ENCODE results near the gene NR2E1. TPM values are rescaled to one million over a fixed set of nuclear protein-coding genes. Genes with fewer than 3 reads are reported as not detected.

The NR2E1 gene
- not detected in 2 replicates for total RNA-seq (2012; rRNA removed)
- not detected in 2 replicates for polyA plus RNA-seq (2012; rRNA removed)
- polyA plus RNA-seq (2012; cell fraction: cytosol; rRNA removed): not detected in 2 replicates
- polyA plus RNA-seq (2012; cell fraction: nucleus; rRNA removed; ENCODE audit: low replicate concordance): not detected in 2 replicates
- not detected for Bru-seq, nascent RNA
- not detected for BruChase-seq, experiment 1, labeled RNA remaining after a 6-hour chase
- not detected for BruChase-seq, experiment 2, labeled RNA remaining after a 2-hour chase
- long read RNA-seq: 0 reads

- no TSS peak for BruUV-seq (replicated peaks)
- Histone ChIP-seq H4K91ac (ENCODE audit: insufficient read depth, low read depth, low read length) (no peak within 1 kb of the TSS), H3K4ac (ENCODE audit: low read depth, low read length) (no peak within 1 kb of the TSS), H3K14ac (replicated peaks; ENCODE audit: low read depth, low read length) (no peak within 1 kb of the TSS), H3K4me2 (ENCODE audit: low read depth, low read length) (no peak within 1 kb of the TSS; the same call in 1 of the 2 replicates), H3K56ac (ENCODE audit: extremely low read depth, insufficient read depth, low read length) (no peak within 1 kb of the TSS), H3K4me3 (ENCODE audit: insufficient read depth, low read depth, low read length) (no peak within 1 kb of the TSS), H4K8ac (ENCODE audit: low read depth in 2 of 2, low read length in 2 of 2) (no peak within 1 kb of the TSS), H3K27me3 (ENCODE audit: control insufficient read depth, insufficient read depth, low read length) (peaks cover 100% of the 10 kb centered on the region), H2BK5ac (ENCODE audit: low read depth, low read length, poor library complexity, severe bottlenecking) (no peak within 1 kb of the TSS), H2AK5ac (ENCODE audit: low read depth, low read length) (no peak within 1 kb of the TSS), H3K18ac (ENCODE audit: low read depth, low read length) (no peak within 1 kb of the TSS), H3K4me1 (ENCODE audit: control insufficient read depth, insufficient read depth, low read length) (no peaks in the 10 kb centered on the region; the same call in 1 of the 2 replicates), H3K36me3 (ENCODE audit: control insufficient read depth, insufficient read depth, low read length) (no peaks in the 10 kb centered on the region), H2BK15ac (ENCODE audit: low read depth, low read length) (no peak within 1 kb of the TSS), H4K5ac (ENCODE audit: low read depth, low read length) (no peak within 1 kb of the TSS), H2AFZ (replicated peaks; ENCODE audit: low read length, poor library complexity) (peak within 1 kb of the TSS; percentile 10), H2AK9ac (replicated peaks; ENCODE audit: low read depth, low read length, poor library complexity) (no peak within 1 kb of the TSS), H2BK20ac (ENCODE audit: low read depth, low read length) (no peak within 1 kb of the TSS), H4K20me1 (ENCODE audit: insufficient read depth, low read length) (no peaks in the 10 kb centered on the region; the same call in none of the 2 replicates), H3K9me1 (ENCODE audit: insufficient read depth, low read length) (no peaks in the 10 kb centered on the region; the same call in 1 of the 2 replicates), H2BK120ac (ENCODE audit: low read depth, low read length) (no peak within 1 kb of the TSS), H3K79me1 (ENCODE audit: low read depth in 1 of 2, low read length in 2 of 2) (no peaks in the 10 kb centered on the region), H3K23ac (ENCODE audit: low read depth, low read length) (no peak within 1 kb of the TSS), H3K27ac (ENCODE audit: insufficient read depth, low read length) (no peak within 1 kb of the TSS), H3K9me3 (ENCODE audit: control insufficient read depth, insufficient read depth, low read length) (peaks cover 7% of the 10 kb centered on the region), H3K9ac (ENCODE audit: low read depth, low read length) (no peak within 1 kb of the TSS)
- TF ChIP-seq FOS (IDR thresholded peaks at IDR 0.05; ENCODE audit: low read depth, low read length) (no peak), SMC3 (IDR thresholded peaks at IDR 0.05; ENCODE audit: low read depth, low read length) (no peak), POLR2A (IDR thresholded peaks at IDR 0.05; ENCODE audit: low read depth, low read length) (no peak), MAFK (IDR thresholded peaks at IDR 0.05; ENCODE audit: low read depth, low read length) (no peak), RCOR1 (IDR thresholded peaks at IDR 0.05; ENCODE audit: insufficient replicate concordance, low read length) (no peak), ELK1 (IDR thresholded peaks at IDR 0.05; ENCODE audit: borderline replicate concordance, low read depth, low read length) (no peak), BHLHE40 (IDR thresholded peaks at IDR 0.05; ENCODE audit: low read depth, low read length) (no peak), NFE2L2 (IDR thresholded peaks at IDR 0.05; ENCODE audit: low read depth, low read length) (no peak), MAZ (IDR thresholded peaks at IDR 0.05; ENCODE audit: borderline replicate concordance, low read depth, low read length) (no peak)
- intact Hi-C loops (cut with micrococcal nuclease) (no loop called here), in situ Hi-C loops (cut with MboI; ENCODE audit: low sequenced_read_pairs) (no loop called here), dilution Hi-C loops (cut with HindIII; ENCODE audit: low sequenced_read_pairs, unreplicated experiment) (no loop called here)
- 5% methylated on average over 19 of the region's 54 CpGs; no CpG with 5 or more reads in 1 of the 2 experiments for WGBS, 2 experiments (ENCODE audit: extremely low coverage in 2 of 2, insufficient read length in 1 of 2)
- DNase-seq (peak; percentile 9), ATAC-seq (ENCODE audit: low read depth) (no peak)
- ChIA-PET POLR2A (ENCODE audit: unreplicated experiment) (no interaction called here), CTCF (no interaction called here)
Observed at GRCh38 chr6:108165714-108166663, at the start of gene NR2E1. Gene NR2E1, plus strand, starts transcription at chr6:108166022. Its CDS starts 744 bp downstream, at chr6:108166766.

All from IMR-90 (cell line).